ENCODE data around the gene CLIC5.

The CLIC5 gene

GRCh38 chr6:46023216-46023915 lies 7.7 kb upstream of the CLIC5 start:
- no peaks in the 10 kb centered on the region for H3K36me3 Mint-ChIP-seq (ENCODE audit: low read depth)
- TF ChIP-seq CTCF (IDR thresholded peaks at IDR 0.05) = no peak
- no peak for DNase-seq
- H3K9me3 Mint-ChIP-seq = no peaks in the 10 kb centered on the region
- no peak overlapping the region for H3K27ac Mint-ChIP-seq
- peaks cover 19% of the 10 kb centered on the region for H3K27me3 Mint-ChIP-seq (ENCODE audit: low read depth, poor library complexity)
- no peak overlapping the region for H3K4me3 Mint-ChIP-seq
- H3K4me1 Mint-ChIP-seq = no peaks in the 10 kb centered on the region

GRCh38 chr6:46022106-46022948 lies 6.7 kb upstream of the CLIC5 start:
- DNase-seq = no peak
- H3K27ac Mint-ChIP-seq = no peak overlapping the region
- H3K36me3 Mint-ChIP-seq (ENCODE audit: low read depth) = no peaks in the 10 kb centered on the region
- peaks cover 7% of the 10 kb centered on the region for H3K9me3 Mint-ChIP-seq
- TF ChIP-seq CTCF (IDR thresholded peaks at IDR 0.05) = no peak
- H3K4me3 Mint-ChIP-seq = no peak overlapping the region
- H3K27me3 Mint-ChIP-seq (ENCODE audit: low read depth, poor library complexity) = peaks cover 29% of the 10 kb centered on the region
- no peaks in the 10 kb centered on the region for H3K4me1 Mint-ChIP-seq

- no peak overlapping the region for H3K4me3 Mint-ChIP-seq
- no peak overlapping the region for H3K27ac Mint-ChIP-seq
- H3K9me3 Mint-ChIP-seq = peaks cover 17% of the 10 kb centered on the region
- TF ChIP-seq CTCF (IDR thresholded peaks at IDR 0.05) = no peak
- H3K36me3 Mint-ChIP-seq (ENCODE audit: low read depth) = no peaks in the 10 kb centered on the region
- DNase-seq = no peak
- H3K4me1 Mint-ChIP-seq = peaks cover 24% of the 10 kb centered on the region
- H3K27me3 Mint-ChIP-seq (ENCODE audit: low read depth, poor library complexity) = peaks cover 74% of the 10 kb centered on the region
Measured at GRCh38 chr6:46017726-46018125, 2.1 kb upstream of the CLIC5 start.

GRCh38 chr6:46016063-46016608 lies 476 bp upstream of the CLIC5 start:
- H3K4me3 Mint-ChIP-seq = peak overlapping the region; percentile 76
- TF ChIP-seq CTCF (IDR thresholded peaks at IDR 0.05) = no peak
- H3K9me3 Mint-ChIP-seq = peaks cover 17% of the 10 kb centered on the region
- H3K36me3 Mint-ChIP-seq (ENCODE audit: low read depth) = no peaks in the 10 kb centered on the region
- no peak overlapping the region for H3K27ac Mint-ChIP-seq
- peaks cover 24% of the 10 kb centered on the region for H3K4me1 Mint-ChIP-seq
- peaks cover 69% of the 10 kb centered on the region for H3K27me3 Mint-ChIP-seq (ENCODE audit: low read depth, poor library complexity)
- no peak for DNase-seq

GRCh38 chr6:46014511-46015118 lies 1.0 kb downstream of the CLIC5 start:
- no peaks in the 10 kb centered on the region for H3K36me3 Mint-ChIP-seq (ENCODE audit: low read depth)
- no peak for TF ChIP-seq CTCF (IDR thresholded peaks at IDR 0.05)
- peaks cover 17% of the 10 kb centered on the region for H3K9me3 Mint-ChIP-seq
- peak; percentile 47 for DNase-seq
- H3K27me3 Mint-ChIP-seq (ENCODE audit: low read depth, poor library complexity) = peaks cover 77% of the 10 kb centered on the region
- no peak overlapping the region for H3K27ac Mint-ChIP-seq
- peaks cover 24% of the 10 kb centered on the region for H3K4me1 Mint-ChIP-seq
- H3K4me3 Mint-ChIP-seq = peak overlapping the region; percentile 77
